Putamen (tissue), 1 donor: ENCODE data around the gene KIRREL3.
A peak's percentile ranks its signal among the peaks of the same experiment; 100 is the strongest.

Experiments
- DNase-seq: peaks from one replicate; pipeline ENCODE4 v3.0.0-alpha.2; 2016; ENCODE audit warnings: low spot score

The KIRREL3 gene

DNA sequence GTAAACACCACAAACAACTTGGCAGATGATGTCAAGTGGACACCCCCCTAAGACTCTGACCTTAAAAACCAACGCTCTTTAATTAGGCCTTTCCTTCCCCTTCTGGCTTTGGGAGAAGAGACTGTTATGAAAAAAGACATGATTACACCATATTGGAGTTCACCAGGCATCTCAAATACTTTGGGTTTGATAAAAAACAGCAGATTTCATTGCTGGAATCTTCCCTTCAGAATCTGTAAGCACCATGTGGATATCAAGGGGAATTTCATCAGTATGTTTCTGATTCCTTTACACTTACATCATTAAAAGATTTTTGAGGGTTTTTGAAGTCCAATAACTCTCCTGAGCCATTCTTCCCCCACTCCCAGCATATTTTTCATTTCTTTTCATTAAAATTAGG, 85.6 kb downstream of the KIRREL3 start:
- DNase-seq = no peak

DNA sequence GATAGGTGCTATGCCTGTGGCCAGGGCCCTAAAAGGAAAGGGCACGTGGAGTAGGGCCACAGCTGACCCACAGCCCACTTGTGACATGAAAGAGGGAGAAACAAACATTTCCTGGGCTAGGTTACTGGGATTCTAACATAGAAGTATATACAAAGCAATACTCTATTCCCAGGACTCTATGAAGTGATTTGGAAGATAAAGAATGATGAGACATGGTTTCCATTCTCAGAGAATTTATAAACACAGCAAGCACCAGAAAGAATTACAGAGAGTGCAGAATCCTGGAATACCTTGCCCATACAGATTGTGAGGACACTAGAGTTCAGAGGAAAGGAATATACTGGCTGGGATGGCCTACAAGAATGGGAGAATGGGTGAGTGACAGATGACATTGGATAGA, 86.4 kb downstream of the KIRREL3 start:
- DNase-seq = no peak

- DNase-seq = no peak
These were observed 96.0 kb downstream of the KIRREL3 start for GRCh38 chr11:126904520-126904919.

GRCh38 chr11:126901783-126902182, 98.8 kb downstream of the KIRREL3 start:
- DNase-seq = no peak

GRCh38 chr11:126899961-126900748, 100.4 kb downstream of the KIRREL3 start:
- no peak for DNase-seq

DNA sequence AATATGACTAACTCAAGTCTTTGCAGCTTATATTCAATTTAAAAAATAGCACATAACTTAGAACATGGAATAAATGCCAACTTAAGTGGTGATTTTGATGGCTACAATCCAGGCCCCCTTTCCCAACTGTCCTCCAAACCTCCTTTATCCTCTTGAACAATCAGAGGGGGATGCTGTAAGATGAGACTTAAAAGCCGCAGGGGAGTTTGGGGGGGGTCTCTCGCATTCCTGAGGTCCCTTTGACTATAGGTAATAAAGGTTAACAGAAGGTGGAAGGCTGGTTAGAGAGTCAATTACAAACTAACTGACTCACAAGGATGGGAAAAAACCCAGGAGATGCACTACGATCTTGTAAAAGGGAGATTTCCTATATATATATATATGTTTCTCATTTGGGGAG, 101.8 kb downstream of the KIRREL3 start:
- no peak for DNase-seq

GRCh38 chr11:126897430-126897829, 103.1 kb downstream of the KIRREL3 start:
- no peak for DNase-seq

DNA sequence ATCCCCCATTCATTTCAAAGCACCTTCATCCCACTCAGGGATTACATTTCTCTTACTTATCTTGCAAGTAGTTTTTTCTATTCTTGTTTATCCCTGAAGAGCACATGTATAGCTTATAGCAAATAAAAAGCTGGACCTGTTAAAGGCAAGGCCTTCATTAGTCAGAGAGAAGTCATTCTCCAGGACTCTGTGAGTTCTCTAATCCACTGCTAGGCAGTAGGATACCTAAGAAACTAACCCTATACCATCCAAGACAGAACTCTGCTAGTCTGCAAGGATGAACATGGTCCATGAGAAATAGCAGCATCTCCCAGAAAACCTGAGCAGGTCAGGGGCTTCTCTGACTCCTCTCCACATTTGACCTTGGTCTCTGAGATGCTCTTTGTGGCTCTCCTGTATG, 104.5 kb downstream of the KIRREL3 start:
- DNase-seq = no peak

- DNase-seq = no peak
These were observed 106.8 kb downstream of the KIRREL3 start for GRCh38 chr11:126893796-126894195.

GRCh38 chr11:126892756-126893155, 107.8 kb downstream of the KIRREL3 start:
- no peak for DNase-seq

GRCh38 chr11:126891556-126892217, 108.9 kb downstream of the KIRREL3 start:
- DNase-seq = no peak

DNA sequence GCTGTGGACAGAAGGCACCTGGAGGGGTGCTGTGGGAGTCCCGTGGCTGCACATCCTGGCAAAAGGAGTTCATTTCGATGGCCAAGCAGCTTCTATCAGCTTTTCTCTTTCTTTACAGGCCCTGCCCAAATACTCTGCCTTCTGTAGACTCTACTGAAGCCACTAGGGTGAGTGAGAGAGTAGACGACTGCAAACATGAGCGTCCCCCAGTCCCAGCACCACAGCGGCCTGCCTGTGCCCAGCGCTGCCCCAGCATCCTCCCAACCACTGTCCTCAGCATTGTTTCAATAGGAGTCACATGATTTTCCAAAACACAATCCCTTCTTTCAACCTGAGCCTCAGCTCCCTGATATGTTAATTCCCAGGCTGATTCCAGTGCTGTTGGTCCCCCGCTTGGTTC, 110.0 kb downstream of the KIRREL3 start:
- DNase-seq = peak; percentile 69

GRCh38 chr11:126888115-126888712, 112.4 kb downstream of the KIRREL3 start:
- DNase-seq = no peak

DNA sequence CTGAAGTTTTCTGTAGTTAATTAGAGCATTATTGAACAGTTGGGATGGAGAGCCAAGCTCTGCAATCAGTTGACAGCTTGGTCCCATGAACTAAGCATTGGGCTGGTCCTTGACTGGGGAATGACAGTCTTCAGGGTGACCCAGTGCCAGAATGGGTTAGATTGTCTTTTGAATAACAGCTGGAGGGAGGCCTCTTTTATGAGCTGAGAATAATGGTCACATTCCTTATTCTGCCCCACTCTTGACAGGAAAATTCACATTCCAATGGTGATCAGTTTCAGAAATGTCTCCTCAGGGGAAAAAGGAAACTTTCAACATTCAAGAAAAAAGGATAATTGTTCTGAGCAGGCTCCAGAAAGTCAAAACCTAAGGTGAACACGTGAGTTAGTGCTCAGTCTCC, 113.9 kb downstream of the KIRREL3 start:
- DNase-seq = no peak

DNA sequence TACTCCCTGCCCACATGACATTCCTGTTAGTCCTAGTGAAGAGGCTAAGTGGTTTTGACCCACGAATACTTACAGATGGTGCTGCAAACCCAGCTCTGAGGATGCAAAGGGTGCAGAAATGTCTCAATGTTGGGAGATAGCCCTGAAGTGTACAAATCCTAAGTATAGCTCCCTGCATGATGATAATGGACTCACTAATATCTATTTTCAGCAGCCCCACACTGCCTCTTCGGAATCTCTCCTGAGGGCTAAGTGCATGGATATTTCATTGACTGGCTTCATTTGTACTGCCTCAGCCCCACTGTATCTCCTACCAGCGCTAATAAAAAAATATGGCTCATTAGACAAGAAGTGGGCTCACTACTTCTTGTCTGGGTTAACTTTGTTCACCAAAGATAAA, 114.5 kb downstream of the KIRREL3 start:
- DNase-seq = no peak

DNA sequence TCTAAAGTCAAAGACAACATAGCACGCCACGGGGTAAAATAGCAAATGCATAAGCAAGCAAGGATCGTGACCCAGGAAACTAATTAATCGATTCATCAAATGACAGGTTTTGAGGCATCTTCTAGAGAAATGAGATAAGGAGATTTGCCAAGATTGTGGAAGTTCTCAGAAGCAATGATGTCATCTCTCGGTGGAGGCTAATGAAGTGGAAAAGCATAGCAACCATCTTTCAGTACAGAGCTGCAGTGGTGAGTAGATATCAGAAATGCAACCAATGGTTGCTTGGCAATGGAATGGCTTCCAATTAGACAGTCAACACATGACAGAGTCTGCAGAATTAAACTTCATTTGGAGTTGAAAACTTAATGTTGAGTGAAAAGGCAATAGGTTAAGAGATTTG, 116.0 kb downstream of the KIRREL3 start:
- DNase-seq = no peak

- DNase-seq = no peak
These were observed 116.4 kb downstream of the KIRREL3 start for GRCh38 chr11:126884192-126884591.

DNA sequence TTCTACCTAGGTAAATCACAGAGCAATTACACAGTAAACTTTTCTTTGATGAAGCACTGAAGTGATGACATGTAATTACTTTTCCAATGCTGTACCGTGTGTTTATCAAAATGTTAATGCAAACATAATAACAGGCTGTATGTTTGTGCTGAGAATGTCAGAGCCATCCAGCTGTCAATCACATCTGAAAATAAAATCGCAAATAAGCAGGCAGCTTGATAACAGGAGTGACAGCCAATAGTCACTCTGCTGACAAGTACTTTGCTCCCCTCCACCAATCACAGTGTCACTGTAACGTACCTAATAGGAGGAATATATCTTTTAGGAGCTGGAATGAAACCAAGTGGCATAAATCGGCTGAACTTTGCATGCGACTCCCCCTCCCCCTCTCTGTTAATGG, 119.7 kb downstream of the KIRREL3 start:
- no peak for DNase-seq

- DNase-seq = no peak
These were observed 121.1 kb downstream of the KIRREL3 start for GRCh38 chr11:126879516-126879915.

DNA sequence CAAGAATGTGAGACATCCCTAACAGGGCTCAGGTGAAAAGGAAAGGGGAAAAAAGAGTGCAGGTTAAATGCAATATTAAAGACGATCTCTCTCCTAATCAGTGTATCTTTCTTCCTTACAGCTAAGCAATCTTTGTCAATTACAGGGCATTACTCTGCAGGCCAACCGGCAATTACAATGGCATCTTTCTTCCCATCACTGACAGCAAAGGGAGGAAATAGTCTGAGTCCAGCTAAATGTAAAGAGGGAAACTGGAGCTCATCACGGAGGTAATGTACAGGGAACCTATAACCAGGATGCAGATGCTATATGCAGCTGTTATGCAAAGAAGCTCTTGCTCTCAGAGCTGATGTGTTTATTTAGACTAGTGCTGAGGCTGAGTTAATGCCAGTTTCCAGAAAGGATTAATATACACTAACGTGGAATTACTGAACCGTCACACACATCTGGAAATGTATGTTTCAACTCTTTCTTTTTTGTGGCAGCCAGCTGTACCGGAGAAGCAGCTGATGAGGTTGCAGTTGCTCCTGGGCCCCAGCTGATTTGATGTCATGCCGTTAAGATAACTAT, 121.6 kb downstream of the KIRREL3 start:
- DNase-seq = no peak

DNA sequence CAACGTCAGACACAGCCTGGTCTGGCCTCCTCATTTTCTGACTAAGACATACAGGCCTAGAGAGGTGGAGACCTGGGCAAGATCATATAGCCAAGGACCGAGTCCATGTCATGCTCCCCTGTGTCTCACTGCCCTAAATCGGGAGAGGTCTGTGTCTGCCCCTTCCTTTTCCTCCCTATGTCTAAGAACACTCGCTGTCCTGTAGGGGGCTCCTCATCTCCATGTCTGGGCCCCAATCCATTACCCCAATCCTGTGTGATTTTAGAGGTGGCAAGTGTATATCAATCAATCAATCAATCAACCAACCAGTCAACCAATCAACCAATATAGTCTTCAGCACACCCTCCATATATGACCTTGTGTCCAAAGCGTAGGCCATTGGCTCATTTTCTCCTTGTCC, 125.7 kb downstream of the KIRREL3 start:
- DNase-seq = no peak

DNA sequence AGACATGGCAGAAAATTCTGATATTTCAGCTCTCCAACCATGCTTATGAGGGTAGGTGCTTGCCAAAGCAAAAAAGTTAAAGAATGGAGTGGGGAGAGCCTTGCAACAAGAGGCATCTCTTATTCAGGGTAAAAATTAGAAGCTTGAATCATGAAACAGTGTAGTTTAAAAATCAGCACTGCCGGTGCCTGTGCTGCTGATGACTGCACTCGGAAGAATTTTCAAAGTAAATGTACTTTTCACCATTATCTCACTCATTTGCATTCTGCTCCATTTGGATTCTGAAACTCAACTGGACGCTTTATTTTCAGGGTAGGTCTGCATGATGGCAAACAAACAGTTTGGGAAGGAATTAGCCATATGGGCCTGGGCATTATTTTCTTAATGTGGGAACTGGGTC, 126.3 kb downstream of the KIRREL3 start:
- DNase-seq = no peak

DNA sequence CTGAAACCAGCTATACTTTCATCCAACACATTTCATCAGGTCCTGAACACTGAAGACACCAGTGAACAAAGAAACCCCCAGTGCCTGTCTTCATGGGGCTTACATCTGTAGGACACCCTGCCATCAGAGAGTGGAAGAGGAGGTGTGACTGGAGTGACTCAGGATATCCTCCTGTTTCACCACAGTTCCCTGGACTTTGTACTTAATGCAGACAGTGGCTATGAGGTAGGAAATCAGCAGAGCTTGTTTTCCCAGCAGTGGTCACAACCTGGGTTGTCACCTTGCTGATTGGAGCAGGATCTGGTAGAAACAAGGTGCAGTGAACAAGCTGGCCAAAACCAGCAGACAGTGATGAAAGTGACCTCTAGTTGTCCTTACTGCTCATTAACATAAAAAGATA, 128.8 kb downstream of the KIRREL3 start:
- no peak for DNase-seq
